ENCODE data around the gene S1PR1. TPM values are rescaled to one million over a fixed set of nuclear protein-coding genes. Genes with fewer than 3 reads are reported as not detected.

Gene S1PR1
- total RNA-seq, 2 experiments from 2014 or later = 72.6 to 75.9 TPM

GRCh38 chr1:101275672-101276071 is 38.9 kb downstream of the S1PR1 start:
- H3K27ac Mint-ChIP-seq = no peak overlapping the region
- peaks cover 42% of the 10 kb centered on the region for H3K4me1 Mint-ChIP-seq
- no peaks in the 10 kb centered on the region for H3K27me3 Mint-ChIP-seq
- H3K4me3 Mint-ChIP-seq = no peak overlapping the region
- peaks cover 10% of the 10 kb centered on the region for H3K36me3 Mint-ChIP-seq
- H3K9me3 Mint-ChIP-seq = peaks cover 7% of the 10 kb centered on the region
- DNase-seq = no peak

DNA sequence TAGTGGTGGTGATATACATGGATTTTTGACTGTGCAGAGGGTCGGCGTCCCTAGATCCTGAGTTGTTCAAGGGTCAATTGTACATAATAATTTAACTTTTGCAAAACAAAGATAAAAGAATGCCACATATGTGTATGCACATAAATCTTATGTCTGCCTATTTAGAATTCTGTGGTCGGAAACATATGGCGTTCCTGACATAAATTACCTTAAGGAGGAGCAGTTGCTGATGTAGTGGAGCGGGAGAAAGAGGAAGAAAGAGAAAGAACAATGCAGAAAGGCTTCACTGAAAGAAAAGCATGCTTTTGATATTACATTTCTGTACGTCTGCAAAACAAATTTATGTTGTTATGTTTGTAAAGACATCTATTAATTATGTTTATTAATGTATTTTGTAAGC is 40.0 kb downstream of the S1PR1 start:
- H3K9me3 Mint-ChIP-seq = no peaks in the 10 kb centered on the region
- DNase-seq = no peak
- H3K4me3 Mint-ChIP-seq = no peak overlapping the region
- H3K4me1 Mint-ChIP-seq = peaks cover 53% of the 10 kb centered on the region
- peaks cover 5% of the 10 kb centered on the region for H3K36me3 Mint-ChIP-seq
- no peak overlapping the region for H3K27ac Mint-ChIP-seq
- no peaks in the 10 kb centered on the region for H3K27me3 Mint-ChIP-seq

GRCh38 chr1:101278238-101278637 is 41.4 kb downstream of the S1PR1 start:
- Mint-ChIP-seq H3K27me3 (no peaks in the 10 kb centered on the region), H3K9me3 (no peaks in the 10 kb centered on the region), H3K4me3 (no peak overlapping the region), H3K27ac (no peak overlapping the region), H3K36me3 (peaks cover 3% of the 10 kb centered on the region), H3K4me1 (peaks cover 65% of the 10 kb centered on the region)
- no peak for DNase-seq

DNA sequence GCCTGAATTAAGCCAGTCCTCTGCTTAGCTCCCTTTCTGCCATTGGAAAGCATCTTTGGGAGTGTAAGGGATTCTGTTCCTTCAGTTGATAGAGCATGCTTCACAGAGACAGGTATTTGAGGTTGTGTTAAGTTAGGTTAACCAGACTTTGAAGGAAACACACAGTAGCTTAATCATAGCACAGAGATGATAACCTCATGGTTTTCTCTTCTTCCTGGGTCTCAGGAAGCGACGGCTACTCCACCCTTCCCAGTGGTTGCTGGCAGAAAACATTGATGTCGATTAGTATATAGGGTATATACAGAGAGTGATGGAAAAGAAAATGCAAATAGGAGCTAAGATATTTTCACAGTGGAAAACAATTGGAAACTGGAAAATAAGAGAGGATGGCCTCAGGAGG is 42.0 kb downstream of the S1PR1 start:
- Mint-ChIP-seq H3K4me1 (peaks cover 69% of the 10 kb centered on the region), H3K27me3 (no peaks in the 10 kb centered on the region), H3K27ac (peak overlapping the region; percentile 31), H3K36me3 (peaks cover 3% of the 10 kb centered on the region), H3K9me3 (no peaks in the 10 kb centered on the region), H3K4me3 (no peak overlapping the region)
- no peak for DNase-seq

DNA sequence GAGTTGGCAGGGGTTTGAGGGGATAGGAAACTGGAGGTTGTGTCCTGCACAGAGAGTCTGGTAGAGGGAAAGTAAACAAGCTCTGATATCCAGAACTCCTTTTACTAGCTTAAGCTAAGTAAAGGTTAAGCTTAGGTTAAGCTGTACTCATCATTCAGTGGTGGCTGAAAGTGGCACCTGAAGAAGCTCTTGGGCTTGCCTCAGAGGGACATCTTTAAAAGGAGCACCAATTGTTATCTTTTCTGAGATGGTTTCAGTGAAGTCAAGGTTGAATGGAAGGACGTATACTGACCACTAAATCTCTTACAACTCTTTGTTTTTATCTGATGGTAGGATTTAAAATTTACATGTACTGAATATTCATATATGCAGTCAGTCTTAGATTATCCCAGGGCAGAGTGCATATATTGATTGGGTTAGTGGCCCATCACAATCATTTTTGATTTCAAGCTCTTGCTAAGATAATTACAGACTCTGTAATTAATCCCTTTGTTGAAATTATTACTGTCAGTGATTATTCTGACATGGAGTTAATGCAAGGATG is 43.3 kb downstream of the S1PR1 start:
- peaks cover 3% of the 10 kb centered on the region for H3K9me3 Mint-ChIP-seq
- DNase-seq = no peak
- peaks cover 80% of the 10 kb centered on the region for H3K4me1 Mint-ChIP-seq
- H3K4me3 Mint-ChIP-seq = no peak overlapping the region
- H3K27ac Mint-ChIP-seq = no peak overlapping the region
- H3K36me3 Mint-ChIP-seq = peaks cover 10% of the 10 kb centered on the region
- no peaks in the 10 kb centered on the region for H3K27me3 Mint-ChIP-seq

- Mint-ChIP-seq H3K4me1 (peaks cover 86% of the 10 kb centered on the region), H3K27ac (peak overlapping the region; percentile 18), H3K4me3 (no peak overlapping the region), H3K27me3 (no peaks in the 10 kb centered on the region), H3K9me3 (peaks cover 5% of the 10 kb centered on the region), H3K36me3 (peaks cover 16% of the 10 kb centered on the region)
- DNase-seq = no peak
Measured at GRCh38 chr1:101280942-101281654, 44.3 kb downstream of the S1PR1 start.

GRCh38 chr1:101281751-101282150 is 44.9 kb downstream of the S1PR1 start:
- no peak for DNase-seq
- peaks cover 88% of the 10 kb centered on the region for H3K4me1 Mint-ChIP-seq
- peaks cover 5% of the 10 kb centered on the region for H3K9me3 Mint-ChIP-seq
- H3K36me3 Mint-ChIP-seq = peaks cover 16% of the 10 kb centered on the region
- no peak overlapping the region for H3K27ac Mint-ChIP-seq
- no peaks in the 10 kb centered on the region for H3K27me3 Mint-ChIP-seq
- H3K4me3 Mint-ChIP-seq = no peak overlapping the region

- Mint-ChIP-seq H3K4me3 (no peak overlapping the region), H3K27me3 (no peaks in the 10 kb centered on the region), H3K36me3 (peaks cover 16% of the 10 kb centered on the region), H3K9me3 (peaks cover 5% of the 10 kb centered on the region), H3K27ac (peak overlapping the region; percentile 9), H3K4me1 (peaks cover 85% of the 10 kb centered on the region)
- DNase-seq = no peak
Measured at GRCh38 chr1:101282314-101283038, 45.7 kb downstream of the S1PR1 start.

- Mint-ChIP-seq H3K27me3 (no peaks in the 10 kb centered on the region), H3K4me1 (peaks cover 84% of the 10 kb centered on the region), H3K36me3 (peaks cover 16% of the 10 kb centered on the region), H3K27ac (peak overlapping the region; percentile 92), H3K9me3 (peaks cover 5% of the 10 kb centered on the region), H3K4me3 (no peak overlapping the region)
- no peak for DNase-seq
Measured at GRCh38 chr1:101283443-101283842, 46.6 kb downstream of the S1PR1 start.

GRCh38 chr1:101284021-101284420 is 47.2 kb downstream of the S1PR1 start:
- peak overlapping the region; percentile 92 for H3K27ac Mint-ChIP-seq
- peak overlapping the region; percentile 72 for H3K4me3 Mint-ChIP-seq
- peaks cover 84% of the 10 kb centered on the region for H3K4me1 Mint-ChIP-seq
- peak; percentile 43 for DNase-seq
- peaks cover 16% of the 10 kb centered on the region for H3K36me3 Mint-ChIP-seq
- H3K9me3 Mint-ChIP-seq = peaks cover 5% of the 10 kb centered on the region
- no peaks in the 10 kb centered on the region for H3K27me3 Mint-ChIP-seq

DNA sequence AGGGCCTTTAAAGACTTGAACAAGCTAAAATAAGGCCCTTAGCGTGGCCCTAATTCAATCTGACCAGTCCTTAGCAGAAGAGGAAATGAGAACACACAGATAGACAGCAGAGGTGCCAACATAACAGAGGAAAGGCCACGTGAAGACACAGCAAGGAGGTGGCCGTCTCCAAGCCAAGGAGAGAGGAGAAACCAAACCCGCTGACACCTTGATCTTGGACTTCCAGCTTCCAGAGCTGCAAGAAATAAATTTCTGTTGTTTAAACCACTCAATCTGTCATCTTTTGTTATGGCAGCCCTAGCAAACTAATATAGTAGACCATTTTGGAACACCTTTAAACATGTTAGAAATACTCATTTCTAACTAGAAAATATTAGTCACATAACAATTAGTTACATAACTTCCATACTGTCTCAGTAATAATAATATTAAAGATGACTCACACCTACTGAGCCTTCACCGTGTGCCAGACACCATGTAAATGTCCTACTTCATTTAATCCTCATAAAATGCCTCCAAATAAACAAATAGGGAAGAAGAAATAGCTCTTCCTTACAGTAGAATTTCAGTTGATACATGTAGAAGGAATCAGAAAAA is 47.9 kb downstream of the S1PR1 start:
- peaks cover 81% of the 10 kb centered on the region for H3K4me1 Mint-ChIP-seq
- H3K27me3 Mint-ChIP-seq = no peaks in the 10 kb centered on the region
- peak overlapping the region; percentile 72 for H3K4me3 Mint-ChIP-seq
- peak overlapping the region; percentile 92 for H3K27ac Mint-ChIP-seq
- peaks cover 14% of the 10 kb centered on the region for H3K36me3 Mint-ChIP-seq
- H3K9me3 Mint-ChIP-seq = peaks cover 5% of the 10 kb centered on the region
- no peak for DNase-seq

DNA sequence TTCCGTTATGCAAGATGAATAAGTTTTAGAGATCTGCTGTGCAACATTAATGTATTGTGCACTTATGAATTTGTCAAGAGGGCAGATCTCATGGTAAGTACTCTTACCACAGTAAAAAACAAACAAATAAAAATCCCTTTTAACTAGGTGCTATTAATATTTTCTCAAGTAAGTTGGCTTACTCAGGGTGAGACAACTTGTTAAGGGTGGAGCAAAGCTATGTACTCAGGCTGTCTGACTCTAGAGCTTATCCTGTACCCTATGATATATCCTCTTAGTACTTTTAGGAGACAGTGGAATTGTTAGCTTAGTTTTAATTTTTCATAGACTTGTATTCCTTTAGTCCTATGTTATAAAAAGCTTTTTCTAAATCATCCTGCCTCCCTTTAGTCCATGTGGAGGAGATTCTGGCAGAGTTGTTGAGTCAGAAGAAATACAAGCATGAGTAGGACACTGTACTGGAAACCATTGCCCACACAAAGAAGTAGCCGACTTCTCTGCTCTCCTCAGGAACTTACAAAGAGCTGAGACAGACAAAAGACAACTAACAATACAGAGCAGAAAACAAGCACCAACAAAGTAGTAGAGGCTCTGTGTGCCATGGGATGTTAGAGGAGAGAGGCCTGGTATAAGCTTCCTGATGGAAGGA is 49.2 kb downstream of the S1PR1 start:
- Mint-ChIP-seq H3K27ac (peak overlapping the region; percentile 3), H3K4me1 (peaks cover 81% of the 10 kb centered on the region), H3K4me3 (no peak overlapping the region), H3K27me3 (no peaks in the 10 kb centered on the region), H3K36me3 (peaks cover 16% of the 10 kb centered on the region), H3K9me3 (peaks cover 5% of the 10 kb centered on the region)
- no peak for DNase-seq

- Mint-ChIP-seq H3K4me3 (no peak overlapping the region), H3K9me3 (peaks cover 5% of the 10 kb centered on the region), H3K4me1 (peaks cover 82% of the 10 kb centered on the region), H3K27ac (peak overlapping the region; percentile 70), H3K36me3 (peaks cover 14% of the 10 kb centered on the region), H3K27me3 (peaks cover 1% of the 10 kb centered on the region)
- peak; percentile 46 for DNase-seq
Measured at GRCh38 chr1:101288491-101288944, 51.7 kb downstream of the S1PR1 start.

GRCh38 chr1:101290119-101290921 is 53.5 kb downstream of the S1PR1 start:
- Mint-ChIP-seq H3K4me1 (peaks cover 74% of the 10 kb centered on the region), H3K4me3 (peak overlapping the region; percentile 75), H3K27ac (peak overlapping the region; percentile 98), H3K9me3 (peaks cover 5% of the 10 kb centered on the region), H3K27me3 (peaks cover 6% of the 10 kb centered on the region), H3K36me3 (peaks cover 10% of the 10 kb centered on the region)
- no peak for DNase-seq

Data from activated naive CD8-positive, alpha-beta T cell treated with anti-CD3 and anti-CD28 coated beads for 36 hours (primary cell).